Epithelial cell of proximal tubule (primary cell): Measurements from ENCODE around the gene DRC1. TPM values are rescaled to one million over a fixed set of nuclear protein-coding genes. Genes with fewer than 3 reads are reported as not detected.

Experiments
- DNase-seq: peaks from one replicate; pipeline ENCODE4 v3.0.0-alpha.2; 2011; ENCODE audit warnings: low read depth
- H3K4me3 ChIP-seq: 2 replicates; pipeline ENCODE4 v1.5.1; 2011; ENCODE audit warnings: low read depth, mild to moderate bottlenecking, low read length
- CTCF ChIP-seq: conservative IDR thresholded peaks from 2 replicates; pipeline ENCODE4 v1.5.1; 2012; ENCODE audit warnings: low read depth, mild to moderate bottlenecking, low read length
- total RNA-seq: library from RNA; depleted of rRNA; stranded (reverse); fragments of >200 nt; gene quantifications from 2 replicates; pipeline ENCODE4 v1.2.3, GENCODE V29; 2015

The DRC1 gene
- total RNA-seq, 1 donor from 2014 or later = not detected

DNA sequence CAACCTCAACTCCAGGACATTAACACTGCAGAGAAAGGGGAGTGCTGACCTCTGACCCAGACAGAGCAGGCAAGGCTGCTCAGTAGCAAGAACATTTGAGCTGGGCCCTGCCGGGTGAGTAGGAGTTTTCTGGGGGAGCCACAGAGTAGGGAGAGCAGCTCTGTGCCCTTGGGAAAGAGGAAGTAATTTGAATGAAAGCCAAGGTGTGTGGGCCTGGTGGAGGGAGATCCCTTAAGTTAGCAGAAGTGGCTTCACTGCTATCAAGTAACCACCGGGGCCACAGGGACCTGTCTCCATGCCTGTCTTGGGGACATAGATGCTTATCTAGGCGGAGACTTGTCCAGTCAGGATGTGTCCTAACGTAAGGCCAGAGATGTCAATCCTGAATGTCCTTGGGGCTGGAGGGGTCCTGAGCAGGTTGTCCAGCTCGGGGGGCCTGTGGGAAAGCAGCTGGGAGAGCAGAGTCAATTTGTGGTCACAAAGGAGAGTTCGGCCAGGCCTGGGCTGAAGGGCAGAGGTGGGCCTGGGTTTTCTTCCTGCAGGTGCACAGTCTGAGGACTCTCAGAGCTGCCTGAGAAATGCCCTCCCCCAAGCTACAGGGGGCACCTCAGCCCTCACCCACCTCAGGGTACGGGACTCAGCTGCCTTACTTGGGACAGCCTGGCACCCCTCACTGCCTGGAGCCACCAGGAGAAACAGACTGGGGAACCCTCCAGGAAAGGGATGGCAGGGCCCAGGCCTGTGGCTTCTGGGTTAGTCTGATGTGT lies 91.2 kb downstream of the DRC1 start:
- DNase-seq = no peak
- no peak overlapping the region for H3K4me3 ChIP-seq
- no peak for TF ChIP-seq CTCF

- no peak overlapping the region for H3K4me3 ChIP-seq
- DNase-seq = no peak
- TF ChIP-seq CTCF = no peak
Observed at GRCh38 chr2:26493566-26493965, 91.8 kb downstream of the DRC1 start.

- H3K4me3 ChIP-seq = no peak overlapping the region
- no peak for TF ChIP-seq CTCF
- no peak for DNase-seq
Observed at GRCh38 chr2:26494199-26494598, 92.5 kb downstream of the DRC1 start.

DNA sequence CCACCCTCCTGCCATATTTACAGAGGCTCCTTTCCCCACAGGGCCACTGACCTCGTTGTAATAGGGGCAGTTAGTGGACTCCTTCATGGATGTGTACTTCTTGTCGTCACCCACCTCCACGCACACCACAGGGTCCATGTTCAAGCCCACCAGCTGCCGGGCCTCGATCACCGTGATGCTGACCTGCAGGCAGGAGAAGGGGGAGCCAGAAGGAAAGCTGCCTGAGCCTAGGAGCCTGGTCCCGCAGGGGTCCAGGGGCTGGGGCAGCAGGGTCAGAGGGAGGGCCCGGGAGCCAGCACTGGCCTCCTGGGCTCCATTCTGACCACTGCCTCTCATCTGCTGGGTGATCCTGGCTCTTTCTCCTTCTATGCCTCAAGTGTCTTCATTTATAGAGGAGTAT lies 93.2 kb downstream of the DRC1 start:
- no peak overlapping the region for H3K4me3 ChIP-seq
- TF ChIP-seq CTCF = no peak
- no peak for DNase-seq

- TF ChIP-seq CTCF = no peak
- DNase-seq = peak; percentile 58
- H3K4me3 ChIP-seq = no peak overlapping the region
Observed at GRCh38 chr2:26495705-26496297, 94.1 kb downstream of the DRC1 start.

DNA sequence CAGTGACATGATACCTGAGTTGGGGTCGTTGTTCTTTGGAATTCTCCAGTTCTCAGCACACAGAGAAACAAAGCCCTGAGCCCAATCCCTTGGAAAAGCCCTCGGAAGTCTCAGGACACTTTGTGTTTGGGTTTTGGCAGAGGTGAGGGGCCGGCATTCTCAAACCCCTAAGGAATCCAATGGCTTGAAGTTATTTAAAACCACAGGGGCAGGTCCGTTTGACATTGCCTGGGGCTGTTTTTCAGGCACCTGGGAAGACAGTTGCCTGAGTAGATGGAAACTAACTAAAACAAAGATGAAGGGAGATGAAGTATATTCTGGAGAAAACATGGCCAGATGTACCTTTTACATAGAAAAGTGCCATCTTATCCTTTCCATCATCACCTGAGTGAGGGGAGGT lies 98.7 kb downstream of the DRC1 start:
- DNase-seq = no peak
- no peak for TF ChIP-seq CTCF
- no peak overlapping the region for H3K4me3 ChIP-seq
